AG04450 (cell line): Measurements from ENCODE around the gene FOXL2NB. TPM values are rescaled to one million over a fixed set of nuclear protein-coding genes. Genes with fewer than 3 reads are reported as not detected.

Source experiments
- CTCF ChIA-PET: fragments of 300-600, 350-600 bp; formaldehyde crosslinking; extraction: SDS; loops from one replicate; lab custom pipeline; 2022; ENCODE audit warnings: antibody characterized with exemption, inconsistent platforms; lab: Charles Lee
- POLR2A ChIA-PET: fragments of 350-600 bp; formaldehyde crosslinking; extraction: SDS; loops from one replicate; lab custom pipeline; 2021; ENCODE audit warnings: antibody characterized with exemption, inconsistent platforms; lab: Yijun Ruan, JAX
- DNase-seq: peaks from one replicate; pipeline ENCODE4 v3.0.0-alpha.2; 2011; ENCODE audit warnings: low read depth, low spot score
- H3K27ac ChIP-seq: one replicate; pipeline ENCODE4 v1.5.1; 2012; ENCODE audit warnings: low read depth, low read length, control low read depth
- H3K27me3 ChIP-seq: one replicate; pipeline ENCODE4 v1.6.0; 2012; ENCODE audit warnings: low read length; ENCODE audit not compliant: control insufficient read depth, insufficient read depth
- H3K4me3 ChIP-seq: 2 replicates; pipeline ENCODE4 v1.5.1; 2011; ENCODE audit warnings: mild to moderate bottlenecking, low read depth, low read length, control low read depth
- H3K9me3 ChIP-seq: 2 replicates; pipeline ENCODE4 v1.5.1; 2012; ENCODE audit warnings: low read length; ENCODE audit not compliant: control insufficient read depth, insufficient read depth
- polyA plus RNA-seq: library from polyadenylated mRNA; depleted of rRNA; stranded (reverse); fragments of >200 nt; gene quantifications from 2 replicates; pipeline ENCODE4 v1.2.3, GENCODE V29; 2011
- TF ChIP-seq, protein P1 (sequence below): IDR thresholded peaks from 2 replicates; pipeline ENCODE4 v1.5.1; 2011; ENCODE audit warnings: low read depth, low read length, control low read depth, inconsistent platforms

The FOXL2NB gene
- polyA plus RNA-seq, 1 experiment: 0.05 TPM

- Histone ChIP-seq H3K27me3 (peaks cover 70% of the 10 kb centered on the region), H3K27ac (no peak overlapping the region), H3K4me3 (no peak overlapping the region; the same call in 1 of the 2 replicates), H3K9me3 (peaks cover 5% of the 10 kb centered on the region; the same call in 1 of the 2 replicates)
- POLR2A ChIA-PET: interaction anchor here (0.8 kb wide), 1 partner anchor 12 kb away, joined by 4 read pairs; no protein-coding TSS in a partner anchor
- CTCF ChIA-PET: interaction anchor here (0.5 to 5.4 kb wide), 58 partner anchors 11 to 585 kb away, joined by 3 to 82 read pairs (median 4); partner anchors contain the start of genes CEP70, FOXL2 and FOXL2NB
- TF ChIP-seq, protein P1, sequence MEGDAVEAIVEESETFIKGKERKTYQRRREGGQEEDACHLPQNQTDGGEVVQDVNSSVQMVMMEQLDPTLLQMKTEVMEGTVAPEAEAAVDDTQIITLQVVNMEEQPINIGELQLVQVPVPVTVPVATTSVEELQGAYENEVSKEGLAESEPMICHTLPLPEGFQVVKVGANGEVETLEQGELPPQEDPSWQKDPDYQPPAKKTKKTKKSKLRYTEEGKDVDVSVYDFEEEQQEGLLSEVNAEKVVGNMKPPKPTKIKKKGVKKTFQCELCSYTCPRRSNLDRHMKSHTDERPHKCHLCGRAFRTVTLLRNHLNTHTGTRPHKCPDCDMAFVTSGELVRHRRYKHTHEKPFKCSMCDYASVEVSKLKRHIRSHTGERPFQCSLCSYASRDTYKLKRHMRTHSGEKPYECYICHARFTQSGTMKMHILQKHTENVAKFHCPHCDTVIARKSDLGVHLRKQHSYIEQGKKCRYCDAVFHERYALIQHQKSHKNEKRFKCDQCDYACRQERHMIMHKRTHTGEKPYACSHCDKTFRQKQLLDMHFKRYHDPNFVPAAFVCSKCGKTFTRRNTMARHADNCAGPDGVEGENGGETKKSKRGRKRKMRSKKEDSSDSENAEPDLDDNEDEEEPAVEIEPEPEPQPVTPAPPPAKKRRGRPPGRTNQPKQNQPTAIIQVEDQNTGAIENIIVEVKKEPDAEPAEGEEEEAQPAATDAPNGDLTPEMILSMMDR: no peak
- DNase-seq: no peak
Observed at GRCh38 chr3:138935505-138935862, 11.5 kb upstream of the FOXL2NB start.

GRCh38 chr3:138935863-138936740, 10.9 kb upstream of the FOXL2NB start:
- no peak overlapping the region for H3K27ac ChIP-seq
- H3K4me3 ChIP-seq: peak overlapping the region; percentile 55
- TF ChIP-seq, protein P1: peak; percentile 77
- ChIA-PET CTCF (interaction anchor here (0.5 to 5.4 kb wide), 66 partner anchors 8 to 586 kb away, joined by 3 to 82 read pairs (median 4); partner anchors contain the start of genes CEP70, FOXL2 and FOXL2NB), POLR2A (interaction anchor here (0.7 to 1.0 kb wide), 3 partner anchors 13 to 356 kb away, joined by 4 to 5 read pairs (median 5); partner anchors contain the start of gene CEP70)
- H3K9me3 ChIP-seq: peaks cover 5% of the 10 kb centered on the region; the same call in 1 of the 2 replicates
- H3K27me3 ChIP-seq: peaks cover 76% of the 10 kb centered on the region
- DNase-seq: no peak

DNA sequence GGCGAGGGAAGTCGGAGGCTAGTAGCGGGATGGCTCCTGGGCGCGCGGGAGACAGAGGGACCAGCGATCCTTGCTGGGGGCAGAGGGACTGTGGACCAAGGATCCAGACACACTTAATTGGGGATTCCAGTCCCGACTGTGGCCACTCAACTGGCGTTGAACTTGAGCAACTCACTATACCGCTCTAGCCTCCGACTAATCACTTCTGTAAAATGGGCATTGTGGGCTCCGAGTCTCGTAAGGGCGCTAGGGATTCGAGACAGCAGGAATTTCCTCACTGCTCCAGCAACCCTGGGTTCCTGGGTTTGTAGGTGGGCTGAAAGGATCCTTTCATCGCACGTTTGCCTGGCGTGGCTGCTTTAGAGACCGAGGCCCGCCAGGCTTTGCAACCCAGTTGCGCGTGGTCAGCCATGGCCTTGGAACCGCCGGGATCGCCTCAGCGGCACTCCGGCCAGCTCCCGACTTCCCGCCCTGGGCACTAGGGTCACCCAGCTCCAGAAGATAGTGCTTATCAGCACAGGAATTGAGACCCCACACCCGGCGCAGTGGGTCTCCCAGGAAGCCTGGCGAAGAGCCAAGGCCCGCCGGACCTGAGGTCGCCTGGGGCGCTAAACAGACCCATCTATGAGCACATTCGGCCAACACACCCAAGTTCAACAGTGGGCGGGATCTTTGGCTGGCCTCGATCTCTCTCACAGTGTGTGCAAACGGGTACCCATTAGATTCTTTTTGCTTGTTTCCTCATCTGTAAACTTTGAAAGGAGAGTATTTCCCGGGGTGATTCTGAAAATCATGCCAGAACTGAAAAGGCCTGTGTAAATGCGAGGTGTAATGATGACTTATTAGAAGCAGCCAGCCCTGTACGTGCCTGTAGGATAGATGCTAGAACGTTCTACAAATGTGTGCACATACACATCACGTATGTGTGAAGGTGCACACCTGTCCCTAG, 10.0 kb upstream of the FOXL2NB start:
- Histone ChIP-seq H3K4me3 (no peak overlapping the region), H3K9me3 (peaks cover 5% of the 10 kb centered on the region; the same call in 1 of the 2 replicates), H3K27ac (no peak overlapping the region), H3K27me3 (peaks cover 81% of the 10 kb centered on the region)
- DNase-seq: no peak
- ChIA-PET CTCF (interaction anchor here (0.8 to 5.4 kb wide), 35 partner anchors 7 to 519 kb away, joined by 3 to 82 read pairs (median 5); partner anchors contain the start of genes CEP70, FOXL2 and FOXL2NB), POLR2A (interaction anchor here (1.0 kb wide), 1 partner anchor 343 kb away, joined by 5 read pairs; the partner anchor contains the start of gene CEP70)
- TF ChIP-seq, protein P1: no peak

GRCh38 chr3:138937690-138938055, 9.3 kb upstream of the FOXL2NB start:
- ChIA-PET CTCF (interaction anchor here (1.1 to 5.4 kb wide), 3 partner anchors 14 to 22 kb away, joined by 4 to 50 read pairs (median 6); no protein-coding TSS in a partner anchor), POLR2A (no interaction called here)
- Histone ChIP-seq H3K4me3 (no peak overlapping the region), H3K27ac (no peak overlapping the region), H3K9me3 (peaks cover 5% of the 10 kb centered on the region; the same call in 1 of the 2 replicates), H3K27me3 (peaks cover 88% of the 10 kb centered on the region)
- TF ChIP-seq, protein P1: no peak
- no peak for DNase-seq
